ENCODE measurements around the gene BRME1. TPM values are rescaled to one million over a fixed set of nuclear protein-coding genes. Genes with fewer than 3 reads are reported as not detected.

BRME1 gene
- 0.10 TPM for total RNA-seq

DNA sequence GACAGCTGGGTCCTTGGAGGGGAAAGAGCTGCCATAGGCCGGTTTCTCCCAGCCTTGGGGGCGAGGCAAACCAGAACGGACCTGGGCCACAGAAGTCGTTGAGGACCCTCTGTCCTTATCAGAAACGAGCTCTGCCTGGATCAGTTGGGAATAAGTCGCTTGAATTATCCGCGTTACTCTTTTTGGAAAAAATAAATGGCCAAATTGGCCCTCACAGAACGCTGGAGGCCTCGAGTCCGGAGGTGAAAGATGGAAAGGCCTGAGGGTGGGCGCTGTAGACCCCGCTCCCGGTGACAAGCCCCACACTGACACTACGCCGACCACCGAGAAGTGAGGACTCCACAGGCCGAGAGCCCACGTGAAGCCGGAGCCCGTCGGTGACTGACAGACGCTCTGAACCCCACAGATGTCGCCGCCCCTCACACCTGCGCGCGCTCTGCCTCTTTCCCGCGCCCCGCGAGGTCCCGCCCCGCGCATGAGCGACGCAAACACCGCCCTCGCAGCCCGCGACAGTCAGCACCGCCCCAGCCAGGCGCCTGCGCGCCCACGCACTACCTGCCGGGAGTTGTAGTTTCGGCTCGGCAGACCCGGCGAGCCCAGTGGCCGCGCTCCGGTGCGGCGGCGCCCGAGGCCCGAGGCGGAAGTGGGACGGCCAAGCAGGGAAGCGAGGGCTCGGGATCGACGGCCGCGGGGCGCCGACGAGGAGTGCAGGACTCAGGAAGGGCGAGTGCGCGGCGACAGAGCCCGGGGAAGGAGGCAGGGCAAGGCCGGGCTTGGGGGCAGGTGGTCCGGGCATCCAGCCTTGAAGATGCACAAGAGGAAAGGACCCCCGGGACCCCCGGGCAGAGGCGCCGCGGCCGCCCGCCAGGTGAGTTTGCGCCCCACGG, at the start of gene BRME1, which contains the start of gene CC2D1A:
Gene BRME1 (minus strand): TSS at position 484 of the 887 bp plus-strand sequence. CDS start 1,225 bp downstream, outside the sequence.
Gene CC2D1A (plus strand): TSS at position 568 of the 887 bp plus-strand sequence. CDS start 241 bp downstream, at position 809.
- peak within 1 kb of the TSS; percentile 72 for H3K4me3 ChIP-seq (ENCODE audit: low read length)

DNA sequence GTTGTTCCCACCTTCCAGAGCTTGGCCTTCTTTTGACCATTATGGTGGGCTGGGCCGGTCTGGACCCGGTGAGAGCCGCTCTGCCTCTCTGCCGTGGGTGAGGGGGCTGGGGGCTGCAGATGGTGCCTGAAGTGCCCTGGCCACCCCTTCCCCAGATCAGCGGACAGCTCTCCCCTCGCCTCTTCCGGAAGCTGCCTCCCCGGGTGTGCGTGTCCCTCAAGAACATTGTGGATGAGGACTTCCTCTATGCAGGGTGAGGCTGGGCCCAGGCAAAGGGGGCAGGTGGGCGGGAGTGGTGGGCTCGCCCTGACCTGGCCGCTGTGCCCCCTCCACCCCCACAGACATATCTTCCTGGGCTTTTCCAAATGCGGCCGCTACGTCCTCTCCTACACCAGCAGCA, 48.3 kb upstream of the BRME1 start:
- Histone ChIP-seq H3K4me3 (ENCODE audit: low read length) (no peak overlapping the region), H3K27me3 (ENCODE audit: insufficient read depth, low read length) (no peaks in the 10 kb centered on the region)

More for the DNA sequence above, at the start of gene BRME1, which contains the start of gene CC2D1A:
- no peaks in the 10 kb centered on the region for H3K27me3 ChIP-seq (ENCODE audit: insufficient read depth, low read length)
- H3K9me3 ChIP-seq (ENCODE audit: low read depth, low read length): no peaks in the 10 kb centered on the region
- H3K4me1 ChIP-seq (ENCODE audit: insufficient read depth, low read length): peaks cover 22% of the 10 kb centered on the region

DNA sequence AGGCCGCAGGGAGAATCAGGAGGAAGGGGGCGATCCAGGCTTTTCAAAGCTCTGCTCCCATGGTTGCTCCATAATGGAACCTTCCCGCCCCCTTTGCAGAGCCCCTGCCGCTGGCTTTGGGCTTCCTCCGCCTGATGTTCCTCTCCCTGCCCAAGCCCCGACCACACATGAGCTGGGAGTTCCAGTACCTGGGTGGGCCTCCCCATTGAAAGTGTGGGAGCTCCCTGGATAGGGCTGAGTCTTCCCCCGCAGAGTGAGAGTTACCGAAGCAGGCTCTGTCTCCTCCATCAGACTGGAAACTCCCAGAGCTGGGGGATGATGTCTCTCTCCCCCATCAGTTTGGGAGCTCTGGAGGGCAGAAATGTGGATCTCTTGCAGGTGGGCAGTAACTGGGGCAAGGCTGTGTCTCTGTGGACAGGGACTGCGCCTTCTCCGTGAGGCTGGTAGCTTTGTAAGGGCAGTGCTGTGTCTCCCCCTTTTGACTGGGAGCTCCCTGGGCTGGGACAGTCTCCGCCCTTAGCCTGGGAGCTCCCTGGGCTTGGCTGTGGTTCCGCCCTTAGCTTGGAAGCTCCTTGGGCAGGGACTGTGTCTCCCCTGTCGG, 47.1 kb upstream of the BRME1 start:
- Histone ChIP-seq H3K4me1 (ENCODE audit: insufficient read depth, low read length) (peaks cover 18% of the 10 kb centered on the region), H3K27me3 (ENCODE audit: insufficient read depth, low read length) (no peaks in the 10 kb centered on the region), H3K9me3 (ENCODE audit: low read depth, low read length) (no peaks in the 10 kb centered on the region), H3K4me3 (ENCODE audit: low read length) (peak overlapping the region; percentile 48)

More for the DNA sequence above, 48.3 kb upstream of the BRME1 start:
- H3K4me1 ChIP-seq (ENCODE audit: insufficient read depth, low read length): peaks cover 18% of the 10 kb centered on the region
- no peaks in the 10 kb centered on the region for H3K9me3 ChIP-seq (ENCODE audit: low read depth, low read length)

DNA sequence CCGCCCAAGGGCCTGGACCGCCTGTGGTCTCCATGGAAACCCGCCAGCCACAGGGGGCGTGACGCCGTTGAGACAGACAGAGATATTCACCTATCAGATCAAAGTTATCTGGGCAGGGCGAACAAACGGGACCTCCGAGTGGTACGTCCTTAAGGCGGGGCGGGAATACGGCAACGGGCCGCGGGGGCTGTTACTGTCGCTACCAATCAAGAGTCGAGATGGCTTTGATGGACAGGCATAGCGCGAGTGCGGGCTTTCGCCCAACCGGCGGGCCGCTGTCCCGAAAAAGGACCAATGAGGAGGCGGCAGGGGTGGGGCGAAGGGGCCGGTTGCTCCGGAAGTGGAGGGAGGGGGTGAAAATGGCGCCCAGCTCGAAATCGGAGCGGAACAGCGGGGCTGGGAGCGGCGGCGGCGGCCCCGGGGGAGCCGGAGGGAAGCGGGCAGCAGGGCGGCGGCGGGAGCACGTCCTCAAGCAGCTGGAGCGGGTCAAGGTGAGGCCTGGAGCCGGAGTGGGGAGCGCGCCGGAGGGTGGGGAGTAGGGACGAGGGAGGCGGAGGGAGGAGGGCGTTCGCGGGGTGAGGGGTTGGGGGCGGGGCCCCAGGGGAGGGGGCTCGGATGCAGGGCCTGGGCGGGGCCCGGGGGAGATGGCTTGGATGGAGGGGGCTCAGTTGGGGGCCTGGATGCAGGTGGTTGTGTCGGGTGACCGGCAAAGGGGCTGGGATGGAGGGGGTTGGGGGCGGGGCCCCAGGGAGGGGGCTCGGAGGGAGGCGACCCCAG, 46.4 kb upstream of the BRME1 start, which contains the start of gene DCAF15:
Gene DCAF15 (plus strand): TSS at position 356 of the 777 bp plus-strand sequence. CDS start 4 bp downstream, at position 360.
- Histone ChIP-seq H3K27me3 (ENCODE audit: insufficient read depth, low read length) (no peaks in the 10 kb centered on the region), H3K4me3 (ENCODE audit: low read length) (peak within 1 kb of the TSS; percentile 49), H3K9me3 (ENCODE audit: low read depth, low read length) (no peaks in the 10 kb centered on the region), H3K4me1 (ENCODE audit: insufficient read depth, low read length) (peaks cover 18% of the 10 kb centered on the region)

DNA sequence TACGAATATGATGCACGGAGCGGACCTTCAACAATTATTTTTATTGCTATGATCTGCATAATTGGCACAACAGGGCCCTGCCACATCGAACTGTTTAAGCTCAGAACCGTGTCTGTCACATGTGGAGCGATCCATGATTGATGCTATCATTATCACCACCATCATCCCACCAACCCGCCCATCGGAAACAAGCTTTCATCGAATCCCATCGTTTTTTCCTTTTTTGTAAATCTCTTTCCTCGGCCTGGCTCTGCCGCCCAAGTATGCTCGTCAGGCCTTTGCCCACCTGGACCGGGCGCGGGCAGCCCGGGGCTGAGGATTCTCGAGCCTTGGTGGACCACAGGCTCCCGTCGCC, 45.9 kb upstream of the BRME1 start:
- peaks cover 18% of the 10 kb centered on the region for H3K4me1 ChIP-seq (ENCODE audit: insufficient read depth, low read length)
- no peaks in the 10 kb centered on the region for H3K27me3 ChIP-seq (ENCODE audit: insufficient read depth, low read length)
- H3K4me3 ChIP-seq (ENCODE audit: low read length): peak overlapping the region; percentile 49
- no peaks in the 10 kb centered on the region for H3K9me3 ChIP-seq (ENCODE audit: low read depth, low read length)

DNA sequence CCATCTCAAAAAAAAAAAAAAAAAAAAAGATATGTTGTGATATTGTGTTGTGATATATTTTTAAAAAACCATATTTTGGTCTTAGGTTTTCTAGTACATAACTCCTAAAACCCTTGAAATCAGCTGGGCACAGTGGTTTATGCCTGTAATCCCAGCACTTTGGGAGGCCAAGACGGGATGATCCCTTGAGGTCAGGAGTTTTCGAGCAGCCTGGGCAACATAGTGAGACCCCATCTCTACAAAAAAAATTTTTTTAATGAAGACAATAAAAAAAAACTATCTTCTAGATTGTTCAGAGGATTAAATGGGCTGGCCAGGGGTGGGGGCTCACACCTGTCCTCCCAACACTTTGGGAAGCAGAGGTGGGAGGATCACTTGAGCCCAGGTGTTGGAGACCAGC, 45.1 kb upstream of the BRME1 start:
- no peaks in the 10 kb centered on the region for H3K27me3 ChIP-seq (ENCODE audit: insufficient read depth, low read length)
- H3K9me3 ChIP-seq (ENCODE audit: low read depth, low read length): no peaks in the 10 kb centered on the region
- peaks cover 18% of the 10 kb centered on the region for H3K4me1 ChIP-seq (ENCODE audit: insufficient read depth, low read length)
- H3K4me3 ChIP-seq (ENCODE audit: low read length): no peak overlapping the region

DNA sequence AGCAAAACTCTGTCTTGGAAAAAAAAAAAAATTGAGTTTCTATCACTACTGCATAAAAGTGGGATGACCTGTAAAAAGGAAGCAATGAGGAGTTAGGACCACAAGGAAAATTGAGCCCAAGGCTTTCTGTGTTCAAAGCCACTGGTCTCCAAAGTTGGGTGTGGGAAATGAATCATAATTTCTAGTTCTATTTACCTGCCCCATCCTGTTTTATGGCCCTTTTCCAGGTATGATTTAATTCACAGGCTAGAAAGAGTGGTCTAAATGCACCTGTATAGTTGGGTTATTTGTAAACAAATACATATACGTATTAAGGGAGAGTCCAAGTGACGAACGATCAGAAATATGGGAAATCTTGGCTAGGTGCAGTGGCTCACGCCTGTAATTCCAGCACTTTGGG, 40.5 kb upstream of the BRME1 start:
- no peaks in the 10 kb centered on the region for H3K4me1 ChIP-seq (ENCODE audit: insufficient read depth, low read length)
- no peak overlapping the region for H3K4me3 ChIP-seq (ENCODE audit: low read length)
- H3K9me3 ChIP-seq (ENCODE audit: low read depth, low read length): no peaks in the 10 kb centered on the region
- no peaks in the 10 kb centered on the region for H3K27me3 ChIP-seq (ENCODE audit: insufficient read depth, low read length)

DNA sequence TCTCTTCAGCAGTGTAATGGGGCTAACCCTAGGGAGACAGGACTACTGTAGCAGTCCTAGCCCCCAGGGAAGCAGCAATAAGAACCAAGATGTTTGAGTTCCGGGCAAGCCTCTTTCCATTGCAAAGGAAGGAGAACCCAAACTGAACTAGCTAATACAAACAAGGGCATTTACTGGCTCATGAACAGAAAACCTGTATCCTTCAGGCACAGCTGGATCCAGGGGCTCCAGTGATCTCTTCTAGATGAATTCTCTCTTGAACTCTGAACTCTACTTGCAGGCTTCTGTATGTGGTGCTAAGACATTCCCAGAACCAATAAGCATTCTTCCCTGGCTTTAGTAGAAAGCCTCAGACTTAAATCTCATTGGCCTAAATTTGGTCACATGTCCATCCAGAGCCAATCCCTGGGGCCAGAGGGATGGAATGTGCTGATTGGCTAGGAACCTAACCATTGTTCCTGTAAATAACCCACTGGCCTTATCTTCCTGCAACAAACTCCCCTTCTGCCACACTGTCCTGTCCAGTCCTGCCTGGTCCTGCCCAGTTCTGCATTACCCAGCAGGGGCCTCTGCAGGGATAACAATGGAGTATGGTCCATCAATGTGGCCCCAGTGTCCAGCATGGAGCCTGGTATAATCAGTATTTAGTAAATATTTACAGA, 36.2 kb upstream of the BRME1 start:
- no peak overlapping the region for H3K4me3 ChIP-seq (ENCODE audit: low read length)

DNA sequence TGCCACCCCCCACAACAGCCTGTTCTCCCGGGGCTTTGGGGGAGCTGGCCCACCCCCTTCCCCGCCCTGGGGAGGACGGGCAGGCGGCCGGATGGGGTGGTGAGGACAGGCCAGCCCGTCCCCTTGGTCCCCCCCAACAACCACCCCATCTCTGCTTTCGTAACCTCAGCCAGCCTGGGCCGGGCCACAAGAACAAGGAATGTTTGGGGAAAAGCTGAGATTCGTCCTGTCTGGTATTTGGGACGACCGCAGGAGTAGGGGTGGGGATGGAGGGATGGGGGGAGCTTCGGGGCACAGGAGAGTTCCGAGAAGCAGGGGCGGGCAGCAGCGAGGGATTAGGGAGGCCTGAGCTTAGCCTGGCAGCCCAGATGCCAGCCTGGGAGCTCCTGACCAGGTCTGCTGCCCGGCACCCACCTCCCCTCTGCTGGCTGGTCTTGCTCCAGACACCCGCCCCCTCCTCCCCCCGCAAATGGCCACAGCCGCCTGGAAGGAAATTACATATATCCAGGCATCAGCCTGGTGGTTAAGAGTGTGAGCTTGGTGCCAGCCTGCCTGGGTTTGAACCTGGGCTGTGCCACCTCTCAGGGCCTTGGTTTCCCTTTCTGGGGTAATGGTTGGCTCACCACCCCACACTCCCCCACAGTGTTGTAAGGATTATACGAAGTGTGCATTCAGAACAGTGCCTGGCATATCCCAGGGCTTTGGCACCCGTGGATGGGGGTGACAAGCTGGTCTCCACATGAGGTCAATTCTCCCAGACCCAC, 32.6 kb upstream of the BRME1 start, which contains the start of gene PODNL1:
Gene PODNL1 (minus strand): TSS at position 117 of the 764 bp plus-strand sequence. CDS start 236 bp downstream, outside the sequence.
- H3K4me1 ChIP-seq (ENCODE audit: insufficient read depth, low read length): no peaks in the 10 kb centered on the region
- peaks cover 3% of the 10 kb centered on the region for H3K27me3 ChIP-seq (ENCODE audit: insufficient read depth, low read length)
- H3K9me3 ChIP-seq (ENCODE audit: low read depth, low read length): no peaks in the 10 kb centered on the region
- H3K4me3 ChIP-seq (ENCODE audit: low read length): no peak within 1 kb of the TSS

More for the DNA sequence above, 36.2 kb upstream of the BRME1 start:
- H3K4me1 ChIP-seq (ENCODE audit: insufficient read depth, low read length): no peaks in the 10 kb centered on the region
- no peaks in the 10 kb centered on the region for H3K9me3 ChIP-seq (ENCODE audit: low read depth, low read length)
- H3K27me3 ChIP-seq (ENCODE audit: insufficient read depth, low read length): peaks cover 3% of the 10 kb centered on the region

DNA sequence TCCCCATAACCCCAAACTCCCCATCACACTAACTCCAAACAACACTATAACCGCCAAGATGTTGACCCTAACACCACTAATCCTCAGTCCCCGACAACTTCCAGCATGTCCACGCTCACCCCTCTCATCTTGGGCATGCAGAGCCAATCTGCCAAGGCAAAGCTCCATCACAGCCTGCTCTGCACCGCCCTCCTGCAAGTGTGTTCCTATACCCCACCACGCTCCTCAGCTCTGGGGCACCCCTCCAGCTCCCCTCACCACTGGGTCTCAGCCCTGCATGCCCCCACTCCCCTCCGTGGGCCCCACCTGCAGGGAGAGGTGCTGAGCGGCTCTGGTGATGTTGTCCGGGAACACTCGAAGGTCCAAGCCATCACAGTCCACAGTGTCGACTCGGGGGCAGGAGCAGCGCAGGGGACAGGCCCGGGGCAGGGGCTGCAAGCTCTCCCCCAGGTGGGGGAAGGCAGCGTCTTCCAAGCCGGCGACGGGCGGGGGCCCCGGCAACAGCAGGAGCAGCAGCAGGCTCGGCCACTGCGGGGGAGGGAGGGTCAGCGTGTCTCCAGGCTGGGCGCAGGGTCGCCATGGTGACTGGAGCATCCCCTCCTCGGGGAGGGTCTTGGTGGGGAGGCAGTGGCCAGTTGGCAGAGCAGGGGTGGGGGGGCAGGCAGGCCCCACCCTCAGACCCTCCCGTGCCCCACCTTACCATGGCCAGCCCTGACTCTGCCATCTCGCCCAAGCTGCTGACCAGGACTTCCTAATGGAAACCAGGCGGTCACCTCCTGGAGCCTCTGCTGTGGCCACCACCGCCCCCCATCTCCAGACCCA, 31.8 kb upstream of the BRME1 start:
- no peaks in the 10 kb centered on the region for H3K9me3 ChIP-seq (ENCODE audit: low read depth, low read length)
- peaks cover 3% of the 10 kb centered on the region for H3K27me3 ChIP-seq (ENCODE audit: insufficient read depth, low read length)
- no peak overlapping the region for H3K4me3 ChIP-seq (ENCODE audit: low read length)
- H3K4me1 ChIP-seq (ENCODE audit: insufficient read depth, low read length): no peaks in the 10 kb centered on the region

DNA sequence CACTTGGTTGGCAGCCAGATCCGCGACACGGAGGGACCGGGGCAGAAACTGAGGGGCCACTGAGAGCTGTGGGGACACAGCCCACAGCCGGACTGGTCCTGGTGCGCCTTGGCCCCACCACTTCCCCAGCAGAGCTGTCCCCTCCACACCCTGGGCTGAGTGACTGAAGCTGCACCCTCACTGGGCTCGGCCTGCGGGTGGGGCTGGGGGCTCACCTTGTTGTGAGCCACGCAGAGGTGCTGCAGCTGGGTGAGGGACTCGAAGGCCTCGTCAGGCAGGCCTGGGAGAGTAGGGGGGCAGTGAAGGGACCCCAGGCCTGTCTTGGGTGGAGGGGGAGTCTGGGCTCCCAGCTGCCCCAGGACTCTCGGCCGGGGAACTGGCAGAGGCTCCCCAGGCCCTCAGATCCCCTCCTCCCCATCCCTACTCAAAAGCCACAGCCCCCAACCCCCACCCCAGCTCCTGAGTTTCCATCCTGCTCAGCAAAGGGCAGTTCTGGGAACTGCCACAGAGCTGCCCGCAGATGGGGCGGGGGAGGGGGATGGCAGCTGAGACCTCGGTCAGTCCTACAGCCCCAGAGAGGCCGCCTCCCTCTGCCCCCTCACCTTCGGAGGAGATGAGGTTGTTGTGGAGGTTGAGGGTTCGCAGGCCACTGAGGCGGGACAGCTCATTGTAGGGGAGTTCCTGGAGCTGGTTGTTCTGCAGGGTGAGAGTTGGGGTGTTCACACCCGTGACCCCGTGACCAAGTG, 30.0 kb upstream of the BRME1 start:
- H3K4me1 ChIP-seq (ENCODE audit: insufficient read depth, low read length): no peaks in the 10 kb centered on the region
- no peak overlapping the region for H3K4me3 ChIP-seq (ENCODE audit: low read length)
- H3K27me3 ChIP-seq (ENCODE audit: insufficient read depth, low read length): peaks cover 3% of the 10 kb centered on the region
- H3K9me3 ChIP-seq (ENCODE audit: low read depth, low read length): no peaks in the 10 kb centered on the region

DNA sequence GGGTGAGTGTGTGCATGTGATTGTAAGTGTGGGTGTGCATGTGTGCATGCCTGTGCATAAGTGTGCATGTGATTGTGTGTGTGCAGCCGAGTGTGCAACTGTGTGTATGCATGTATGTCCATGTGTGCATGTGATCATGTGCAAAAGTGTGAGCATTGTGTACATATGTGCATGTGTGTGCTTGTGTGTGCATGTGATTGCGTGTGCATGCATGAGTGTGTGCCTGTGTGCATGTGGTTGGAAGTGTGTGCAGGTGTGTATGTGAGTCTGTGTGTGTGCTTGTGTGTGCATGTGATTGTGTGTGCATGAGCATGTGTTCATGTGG, 28.8 kb upstream of the BRME1 start:
- Histone ChIP-seq H3K27me3 (ENCODE audit: insufficient read depth, low read length) (peaks cover 3% of the 10 kb centered on the region), H3K9me3 (ENCODE audit: low read depth, low read length) (no peaks in the 10 kb centered on the region), H3K4me1 (ENCODE audit: insufficient read depth, low read length) (no peaks in the 10 kb centered on the region), H3K4me3 (ENCODE audit: low read length) (no peak overlapping the region)

All from mononuclear cell (primary cell).